ENCODE results near the gene VPS26A. TPM values are rescaled to one million over a fixed set of nuclear protein-coding genes. Genes with fewer than 3 reads are reported as not detected.
"Not testable (repeated sequence)": the region's sequence is repeated elsewhere in the genome, so short reads cannot be mapped to it uniquely, and the experiment has no call there.

Gene VPS26A
- total and polyA plus RNA-seq, 2 experiments from 2014 or later, result 12.8 to 53.9 TPM

GRCh38 chr10:69160809-69161241 is 36.8 kb downstream of the VPS26A start:
- no peaks in the 10 kb centered on the region for H3K9me3 ChIP-seq (ENCODE audit: low read depth)
- no peaks in the 10 kb centered on the region for H3K27me3 ChIP-seq
- TF ChIP-seq CTCF (IDR thresholded peaks at IDR 0.05; ENCODE audit: low read depth, low read length), result no peak
- H3K36me3 ChIP-seq, result peaks cover 18% of the 10 kb centered on the region
- no peak overlapping the region for H3K4me3 ChIP-seq
- no peak overlapping the region for H3K27ac ChIP-seq
- no peaks in the 10 kb centered on the region for H3K4me1 ChIP-seq (ENCODE audit: low read depth)
- DNase-seq (ENCODE audit: low read depth in 1 of 2, low spot score in 1 of 2), result no peak

- H3K27ac ChIP-seq, result no peak overlapping the region
- H3K4me1 ChIP-seq (ENCODE audit: low read depth), result no peaks in the 10 kb centered on the region
- no peak for TF ChIP-seq CTCF (IDR thresholded peaks at IDR 0.05; ENCODE audit: low read depth, low read length)
- H3K9me3 ChIP-seq (ENCODE audit: low read depth), result no peaks in the 10 kb centered on the region
- H3K27me3 ChIP-seq, result no peaks in the 10 kb centered on the region
- no peak for DNase-seq (ENCODE audit: low read depth in 1 of 2, low spot score in 1 of 2)
- H3K4me3 ChIP-seq, result no peak overlapping the region
- H3K36me3 ChIP-seq, result peaks cover 36% of the 10 kb centered on the region
These were observed 44.5 kb downstream of the VPS26A start for GRCh38 chr10:69168493-69168892.

GRCh38 chr10:69172241-69172982 is 48.4 kb downstream of the VPS26A start:
- no peak for DNase-seq (ENCODE audit: low read depth in 1 of 2, low spot score in 1 of 2)
- no peak for TF ChIP-seq CTCF (IDR thresholded peaks at IDR 0.05; ENCODE audit: low read depth, low read length)
- Histone ChIP-seq H3K27me3 (no peaks in the 10 kb centered on the region), H3K4me3 (no peak overlapping the region), H3K36me3 (peaks cover 27% of the 10 kb centered on the region), H3K4me1 (ENCODE audit: low read depth) (no peaks in the 10 kb centered on the region), H3K27ac (no peak overlapping the region), H3K9me3 (ENCODE audit: low read depth) (no peaks in the 10 kb centered on the region)

- H3K27me3 ChIP-seq; DNase-seq (ENCODE audit: low read depth in 1 of 2, low spot score in 1 of 2); H3K27ac ChIP-seq; H3K9me3 ChIP-seq (ENCODE audit: low read depth); H3K4me1 ChIP-seq (ENCODE audit: low read depth); H3K4me3 ChIP-seq: not testable (repeated sequence)
- peaks cover 15% of the 10 kb centered on the region for H3K36me3 ChIP-seq
These were observed 51.3 kb downstream of the VPS26A start for GRCh38 chr10:69175326-69175725.

- Histone ChIP-seq H3K9me3 (ENCODE audit: low read depth) (no peaks in the 10 kb centered on the region), H3K4me1 (ENCODE audit: low read depth) (peaks cover 8% of the 10 kb centered on the region), H3K27me3 (no peaks in the 10 kb centered on the region), H3K27ac (no peak overlapping the region), H3K4me3 (no peak overlapping the region), H3K36me3 (peaks cover 3% of the 10 kb centered on the region)
- no peak for TF ChIP-seq CTCF (IDR thresholded peaks at IDR 0.05; ENCODE audit: low read depth, low read length)
- DNase-seq (ENCODE audit: low read depth in 1 of 2, low spot score in 1 of 2), result no peak
These were observed 52.8 kb downstream of the VPS26A start for GRCh38 chr10:69176823-69177222.

GRCh38 chr10:69179089-69179742 is 55.2 kb downstream of the VPS26A start:
- H3K9me3 ChIP-seq (ENCODE audit: low read depth), result no peaks in the 10 kb centered on the region
- peak overlapping the region; percentile 97 for H3K27ac ChIP-seq
- TF ChIP-seq CTCF (IDR thresholded peaks at IDR 0.05; ENCODE audit: low read depth, low read length), result no peak
- H3K27me3 ChIP-seq, result no peaks in the 10 kb centered on the region
- DNase-seq (ENCODE audit: low read depth in 1 of 2, low spot score in 1 of 2), result no peak
- no peaks in the 10 kb centered on the region for H3K36me3 ChIP-seq
- H3K4me3 ChIP-seq, result peak overlapping the region; percentile 54
- H3K4me1 ChIP-seq (ENCODE audit: low read depth), result peaks cover 8% of the 10 kb centered on the region
